A549 treated with CpdA at 1 μM for 4 hours (cell line): Measurements from ENCODE around the gene CBLB. TPM values are rescaled to one million over a fixed set of nuclear protein-coding genes. Genes with fewer than 3 reads are reported as not detected.

ENCODE experiments used
- total RNA-seq: library from RNA; stranded (reverse); fragments of 200-300 nt; extraction: Qiagen RNA extraction; gene quantifications from 5 replicates; pipeline ENCODE4 v1.2.3, GENCODE V29; 2022; ENCODE audit warnings: low read depth

Gene CBLB
- 8.7 to 14.1 TPM (median 11.8 TPM) in 5 replicates for total RNA-seq

GRCh38 chr3:105868742-105869530, at the start of gene CBLB:
Gene CBLB (minus strand): TSS chr3:105869012. CDS start chr3:105867577, 1,435 bp downstream.

